ENCODE measurements around the gene CXCL8.

Gene CXCL8

GRCh38 chr4:73754934-73755333 lies 14.6 kb downstream of the CXCL8 start:
- no peaks in the 10 kb centered on the region for H3F3A ChIP-seq (ENCODE audit: low read depth)
- H3K36me3 ChIP-seq (ENCODE audit: insufficient read depth, low read length), result no peaks in the 10 kb centered on the region
- TF ChIP-seq CTCF (conservative IDR thresholded peaks at IDR 0.05; ENCODE audit: low read length), result no peak
- H3K4me3 ChIP-seq (ENCODE audit: low read length, poor library complexity, severe bottlenecking), result no peak overlapping the region
- H3K9me3 ChIP-seq (ENCODE audit: insufficient read depth, low read depth, low read length), result no peaks in the 10 kb centered on the region
- H3K79me2 ChIP-seq (ENCODE audit: insufficient read depth, low read length), result no peaks in the 10 kb centered on the region
- H2AFZ ChIP-seq (ENCODE audit: low read length), result no peak overlapping the region
- no peak overlapping the region for H3K4me2 ChIP-seq (ENCODE audit: low read depth, low read length, poor library complexity, severe bottlenecking)
- H4K20me1 ChIP-seq (ENCODE audit: insufficient read depth, low read length, poor library complexity, severe bottlenecking), result no peaks in the 10 kb centered on the region
- H3K27me3 ChIP-seq (ENCODE audit: insufficient read depth, low read length, poor library complexity, severe bottlenecking), result no peaks in the 10 kb centered on the region
- no peak overlapping the region for H3K9ac ChIP-seq (ENCODE audit: low read depth, low read length, poor library complexity, severe bottlenecking)
- no peaks in the 10 kb centered on the region for H3K9me2 ChIP-seq (replicated peaks; ENCODE audit: low read depth, low read length)
- no peaks in the 10 kb centered on the region for H3K4me1 ChIP-seq (ENCODE audit: insufficient read depth, low read length, poor library complexity, severe bottlenecking)

GRCh38 chr4:73759357-73759756 lies 19.0 kb downstream of the CXCL8 start:
- no peak overlapping the region for H2AFZ ChIP-seq (ENCODE audit: low read length)
- TF ChIP-seq EZH2phosphoT487 (IDR thresholded peaks at IDR 0.05; ENCODE audit: borderline replicate concordance) (no peak), CTCF (conservative IDR thresholded peaks at IDR 0.05; ENCODE audit: low read length) (no peak)

GRCh38 chr4:73761856-73762255 lies 21.5 kb downstream of the CXCL8 start:
- no peak for TF ChIP-seq CTCF (conservative IDR thresholded peaks at IDR 0.05; ENCODE audit: low read length)
- no peak for TF ChIP-seq EZH2phosphoT487 (IDR thresholded peaks at IDR 0.05; ENCODE audit: borderline replicate concordance)
- no peak overlapping the region for H3K9ac ChIP-seq (ENCODE audit: low read depth, low read length, poor library complexity, severe bottlenecking)
- no peaks in the 10 kb centered on the region for H3K4me1 ChIP-seq (ENCODE audit: insufficient read depth, low read length, poor library complexity, severe bottlenecking)
- no peaks in the 10 kb centered on the region for H3K27me3 ChIP-seq (ENCODE audit: insufficient read depth, low read length, poor library complexity, severe bottlenecking)
- no peaks in the 10 kb centered on the region for H3K36me3 ChIP-seq (ENCODE audit: insufficient read depth, low read length)
- H3K9me2 ChIP-seq (replicated peaks; ENCODE audit: low read depth, low read length), result no peaks in the 10 kb centered on the region
- no peak overlapping the region for H2AFZ ChIP-seq (ENCODE audit: low read length)
- H3K4me2 ChIP-seq (ENCODE audit: low read depth, low read length, poor library complexity, severe bottlenecking), result no peak overlapping the region
- H3K79me2 ChIP-seq (ENCODE audit: insufficient read depth, low read length), result no peaks in the 10 kb centered on the region
- H3K9me3 ChIP-seq (ENCODE audit: insufficient read depth, low read depth, low read length), result no peaks in the 10 kb centered on the region
- no peaks in the 10 kb centered on the region for H3F3A ChIP-seq (ENCODE audit: low read depth)
- no peaks in the 10 kb centered on the region for H4K20me1 ChIP-seq (ENCODE audit: insufficient read depth, low read length, poor library complexity, severe bottlenecking)
- no peak overlapping the region for H3K4me3 ChIP-seq (ENCODE audit: low read length, poor library complexity, severe bottlenecking)

More at GRCh38 chr4:73759357-73759756, 19.0 kb downstream of the CXCL8 start:
- Histone ChIP-seq H3K4me2 (ENCODE audit: low read depth, low read length, poor library complexity, severe bottlenecking) (no peak overlapping the region), H3K4me1 (ENCODE audit: insufficient read depth, low read length, poor library complexity, severe bottlenecking) (no peaks in the 10 kb centered on the region), H3K9ac (ENCODE audit: low read depth, low read length, poor library complexity, severe bottlenecking) (no peak overlapping the region), H3K79me2 (ENCODE audit: insufficient read depth, low read length) (no peaks in the 10 kb centered on the region), H3K36me3 (ENCODE audit: insufficient read depth, low read length) (no peaks in the 10 kb centered on the region), H3F3A (ENCODE audit: low read depth) (no peaks in the 10 kb centered on the region), H4K20me1 (ENCODE audit: insufficient read depth, low read length, poor library complexity, severe bottlenecking) (no peaks in the 10 kb centered on the region), H3K9me2 (replicated peaks; ENCODE audit: low read depth, low read length) (no peaks in the 10 kb centered on the region), H3K27me3 (ENCODE audit: insufficient read depth, low read length, poor library complexity, severe bottlenecking) (no peaks in the 10 kb centered on the region), H3K4me3 (ENCODE audit: low read length, poor library complexity, severe bottlenecking) (no peak overlapping the region), H3K9me3 (ENCODE audit: insufficient read depth, low read depth, low read length) (no peaks in the 10 kb centered on the region)
